ENCODE measurements around the gene SPOP. TPM values are rescaled to one million over a fixed set of nuclear protein-coding genes. Genes with fewer than 3 reads are reported as not detected.
"Not testable (repeated sequence)": the region's sequence is repeated elsewhere in the genome, so short reads cannot be mapped to it uniquely, and the experiment has no call there.

SPOP gene
- total RNA-seq, 1 experiment from 2014 or later, result 41.4 TPM

GRCh38 chr17:49572226-49572625, 105.7 kb downstream of the SPOP start:
- in situ Hi-C loops (cut with HindIII; ENCODE audit: low pct_unique_long_range_greater_than_20kb, low sequenced_read_pairs), result no loop called here
- DNase-seq (ENCODE audit: low read depth, low spot score), result no peak

- no peak for DNase-seq (ENCODE audit: low read depth, low spot score)
- in situ Hi-C loops (cut with HindIII; ENCODE audit: low pct_unique_long_range_greater_than_20kb, low sequenced_read_pairs), result no loop called here
Observed at GRCh38 chr17:49571764-49572163, 106.1 kb downstream of the SPOP start.

- in situ Hi-C loops (cut with HindIII; ENCODE audit: low pct_unique_long_range_greater_than_20kb, low sequenced_read_pairs), result no loop called here
- no peak for DNase-seq (ENCODE audit: low read depth, low spot score)
Observed at GRCh38 chr17:49571283-49571682, 106.6 kb downstream of the SPOP start.

GRCh38 chr17:49570540-49571242, 107.2 kb downstream of the SPOP start:
- in situ Hi-C loops (cut with HindIII; ENCODE audit: low pct_unique_long_range_greater_than_20kb, low sequenced_read_pairs), result no loop called here
- DNase-seq (ENCODE audit: low read depth, low spot score), result no peak

- in situ Hi-C loops (cut with HindIII; ENCODE audit: low pct_unique_long_range_greater_than_20kb, low sequenced_read_pairs), result not testable (repeated sequence)
Observed at GRCh38 chr17:49568695-49569047, 109.2 kb downstream of the SPOP start.

GRCh38 chr17:49567871-49568694, 109.8 kb downstream of the SPOP start:
- in situ Hi-C loops (cut with HindIII; ENCODE audit: low pct_unique_long_range_greater_than_20kb, low sequenced_read_pairs), result no loop called here
- DNase-seq (ENCODE audit: low read depth, low spot score), result peak; percentile 87

More at GRCh38 chr17:49568695-49569047, 109.2 kb downstream of the SPOP start:
- not testable (repeated sequence) for DNase-seq (ENCODE audit: low read depth, low spot score)

- in situ Hi-C loops (cut with HindIII; ENCODE audit: low pct_unique_long_range_greater_than_20kb, low sequenced_read_pairs), result no loop called here
- DNase-seq (ENCODE audit: low read depth, low spot score), result no peak
Observed at GRCh38 chr17:49567104-49567521, 110.8 kb downstream of the SPOP start.

GRCh38 chr17:49566668-49567071, 111.2 kb downstream of the SPOP start:
- no peak for DNase-seq (ENCODE audit: low read depth, low spot score)
- in situ Hi-C loops (cut with HindIII; ENCODE audit: low pct_unique_long_range_greater_than_20kb, low sequenced_read_pairs), result no loop called here

GRCh38 chr17:49565948-49566491, 111.9 kb downstream of the SPOP start:
- DNase-seq (ENCODE audit: low read depth, low spot score), result no peak
- in situ Hi-C loops (cut with HindIII; ENCODE audit: low pct_unique_long_range_greater_than_20kb, low sequenced_read_pairs), result no loop called here

- DNase-seq (ENCODE audit: low read depth, low spot score), result no peak
- in situ Hi-C loops (cut with HindIII; ENCODE audit: low pct_unique_long_range_greater_than_20kb, low sequenced_read_pairs), result no loop called here
Observed at GRCh38 chr17:49564638-49565037, 113.3 kb downstream of the SPOP start.

- in situ Hi-C loops (cut with HindIII; ENCODE audit: low pct_unique_long_range_greater_than_20kb, low sequenced_read_pairs), result no loop called here
- DNase-seq (ENCODE audit: low read depth, low spot score), result peak; percentile 75
Observed at GRCh38 chr17:49557312-49558024, 120.4 kb downstream of the SPOP start.

- in situ Hi-C loops (cut with HindIII; ENCODE audit: low pct_unique_long_range_greater_than_20kb, low sequenced_read_pairs), result no loop called here
- peak; percentile 72 for DNase-seq (ENCODE audit: low read depth, low spot score)
Observed at GRCh38 chr17:49556223-49556943, 121.5 kb downstream of the SPOP start.

GRCh38 chr17:49555495-49556222, 122.2 kb downstream of the SPOP start:
- in situ Hi-C loops (cut with HindIII; ENCODE audit: low pct_unique_long_range_greater_than_20kb, low sequenced_read_pairs), result no loop called here
- DNase-seq (ENCODE audit: low read depth, low spot score), result no peak

- in situ Hi-C loops (cut with HindIII; ENCODE audit: low pct_unique_long_range_greater_than_20kb, low sequenced_read_pairs), result no loop called here
Observed at GRCh38 chr17:49554694-49555494, 123.0 kb downstream of the SPOP start.

GRCh38 chr17:49553676-49554335, 124.1 kb downstream of the SPOP start:
- no peak for DNase-seq (ENCODE audit: low read depth, low spot score)
- in situ Hi-C loops (cut with HindIII; ENCODE audit: low pct_unique_long_range_greater_than_20kb, low sequenced_read_pairs), result no loop called here

More at GRCh38 chr17:49554694-49555494, 123.0 kb downstream of the SPOP start:
- no peak for DNase-seq (ENCODE audit: low read depth, low spot score)
